Thoracic aorta (tissue), 2 donors: ENCODE measurements around the gene AMOTL1. TPM values are rescaled to one million over a fixed set of nuclear protein-coding genes. Genes with fewer than 3 reads are reported as not detected.

Source experiments
- ATAC-seq: fragments of 150-250 bp; one replicate; pipeline ENCODE4 v1.8.0; 2017; ENCODE audit warnings: low read depth; ENCODE audit not compliant: insufficient number of reproducible peaks, low FRiP score
- DNase-seq: peaks from one replicate; pipeline ENCODE4 v3.0.0-alpha.2; 2020; ENCODE audit warnings: low spot score
- H3K27ac ChIP-seq, 2 donors: fragments of 200-600 bp; sonication (generic); 1 replicate in 1 of 2; 2 replicates in 1 of 2; pipeline ENCODE4 v1.5.1; 2016; ENCODE audit warnings: mild to moderate bottlenecking in 2 of 2, moderate library complexity in 2 of 2
- H3K27me3 ChIP-seq: fragments of 200-600 bp; sonication (generic); replicated peaks from 2 replicates; pipeline ENCODE4 v1.6.0; 2016; ENCODE audit warnings: mild to moderate bottlenecking; ENCODE audit not compliant: insufficient read depth
- H3K36me3 ChIP-seq: fragments of 200-600 bp; sonication (generic); one replicate; pipeline ENCODE4 v1.5.1; 2016
- H3K4me1 ChIP-seq, 2 donors: fragments of 200-600 bp; sonication (generic); 1 replicate in 1 of 2; 2 replicates in 1 of 2; pipeline versions ENCODE4 v1.5.1 to v1.6.0; 2016; ENCODE audit warnings: low read depth in 2 of 2, mild to moderate bottlenecking in 1 of 2; ENCODE audit not compliant: control insufficient read depth in 1 of 2
- H3K4me3 ChIP-seq: fragments of 200-600 bp; sonication (generic); 2 replicates; pipeline ENCODE4 v1.5.1; 2016; ENCODE audit warnings: mild to moderate bottlenecking
- H3K9me3 ChIP-seq: fragments of 200-600 bp; sonication (generic); 2 replicates; pipeline ENCODE4 v1.5.1; 2016
- total RNA-seq, 2 donors: library from RNA; depleted of rRNA; stranded (reverse); fragments of >200 nt; gene quantifications; one replicate each; pipeline versions ENCODE4 v1.1.0 to v1.2.3, GENCODE V29; 2016
- TF ChIP-seq, protein P1 (sequence below): fragments of 200-600 bp; sonication (generic); IDR thresholded peaks from one replicate; pipeline ENCODE4 v1.5.1; 2019; ENCODE audit warnings: antibody characterized with exemption

AMOTL1 gene
- total RNA-seq, 2 donors from 2014 or later = 64.2 to 89.5 TPM

DNA sequence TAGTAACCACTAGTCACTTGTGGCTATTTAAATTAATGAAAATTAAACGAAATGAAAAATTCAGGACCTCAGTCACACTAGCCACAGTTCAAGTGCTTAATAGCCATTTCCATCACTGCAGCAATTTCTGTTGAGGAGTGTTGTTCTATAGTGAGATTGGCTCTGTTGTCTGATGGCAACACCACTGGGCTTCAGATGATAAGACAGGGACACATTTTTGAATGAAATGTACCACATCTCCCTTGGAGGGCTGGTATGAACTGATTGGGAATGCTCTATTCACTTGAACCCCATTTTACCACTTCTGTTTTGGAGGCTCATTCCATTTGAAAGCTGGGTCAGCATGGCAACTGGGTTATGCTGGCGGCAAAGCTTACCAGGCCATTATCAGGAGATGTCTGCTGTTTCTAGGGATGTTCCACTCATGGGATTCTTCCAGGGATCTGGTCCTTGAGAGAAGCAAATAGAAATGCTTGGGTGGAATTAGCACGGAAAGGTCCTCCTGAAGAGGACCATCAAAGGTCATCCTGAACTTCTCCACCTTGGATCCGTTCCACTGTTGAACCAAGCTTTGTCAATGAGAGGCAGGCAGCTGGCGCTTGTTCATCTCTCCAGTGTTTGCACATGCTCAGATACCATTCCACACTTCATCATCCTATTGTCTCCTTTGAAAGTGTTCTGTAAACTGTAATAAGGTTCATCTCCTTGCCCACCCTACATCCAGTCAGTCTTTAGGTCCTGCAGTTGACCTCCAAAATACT is 7.6 kb downstream of the AMOTL1 start:
- Histone ChIP-seq H3K4me1 (peaks cover 22 to 77% of the 10 kb centered on the region in 2 donors), H3K4me3 (no peak overlapping the region), H3K27me3 (no peaks in the 10 kb centered on the region), H3K36me3 (no peaks in the 10 kb centered on the region), H3K27ac (no peak overlapping the region), H3K9me3 (no peaks in the 10 kb centered on the region)
- DNase-seq (no peak), ATAC-seq (no peak)
- TF ChIP-seq, protein P1, sequence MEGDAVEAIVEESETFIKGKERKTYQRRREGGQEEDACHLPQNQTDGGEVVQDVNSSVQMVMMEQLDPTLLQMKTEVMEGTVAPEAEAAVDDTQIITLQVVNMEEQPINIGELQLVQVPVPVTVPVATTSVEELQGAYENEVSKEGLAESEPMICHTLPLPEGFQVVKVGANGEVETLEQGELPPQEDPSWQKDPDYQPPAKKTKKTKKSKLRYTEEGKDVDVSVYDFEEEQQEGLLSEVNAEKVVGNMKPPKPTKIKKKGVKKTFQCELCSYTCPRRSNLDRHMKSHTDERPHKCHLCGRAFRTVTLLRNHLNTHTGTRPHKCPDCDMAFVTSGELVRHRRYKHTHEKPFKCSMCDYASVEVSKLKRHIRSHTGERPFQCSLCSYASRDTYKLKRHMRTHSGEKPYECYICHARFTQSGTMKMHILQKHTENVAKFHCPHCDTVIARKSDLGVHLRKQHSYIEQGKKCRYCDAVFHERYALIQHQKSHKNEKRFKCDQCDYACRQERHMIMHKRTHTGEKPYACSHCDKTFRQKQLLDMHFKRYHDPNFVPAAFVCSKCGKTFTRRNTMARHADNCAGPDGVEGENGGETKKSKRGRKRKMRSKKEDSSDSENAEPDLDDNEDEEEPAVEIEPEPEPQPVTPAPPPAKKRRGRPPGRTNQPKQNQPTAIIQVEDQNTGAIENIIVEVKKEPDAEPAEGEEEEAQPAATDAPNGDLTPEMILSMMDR = no peak

DNA sequence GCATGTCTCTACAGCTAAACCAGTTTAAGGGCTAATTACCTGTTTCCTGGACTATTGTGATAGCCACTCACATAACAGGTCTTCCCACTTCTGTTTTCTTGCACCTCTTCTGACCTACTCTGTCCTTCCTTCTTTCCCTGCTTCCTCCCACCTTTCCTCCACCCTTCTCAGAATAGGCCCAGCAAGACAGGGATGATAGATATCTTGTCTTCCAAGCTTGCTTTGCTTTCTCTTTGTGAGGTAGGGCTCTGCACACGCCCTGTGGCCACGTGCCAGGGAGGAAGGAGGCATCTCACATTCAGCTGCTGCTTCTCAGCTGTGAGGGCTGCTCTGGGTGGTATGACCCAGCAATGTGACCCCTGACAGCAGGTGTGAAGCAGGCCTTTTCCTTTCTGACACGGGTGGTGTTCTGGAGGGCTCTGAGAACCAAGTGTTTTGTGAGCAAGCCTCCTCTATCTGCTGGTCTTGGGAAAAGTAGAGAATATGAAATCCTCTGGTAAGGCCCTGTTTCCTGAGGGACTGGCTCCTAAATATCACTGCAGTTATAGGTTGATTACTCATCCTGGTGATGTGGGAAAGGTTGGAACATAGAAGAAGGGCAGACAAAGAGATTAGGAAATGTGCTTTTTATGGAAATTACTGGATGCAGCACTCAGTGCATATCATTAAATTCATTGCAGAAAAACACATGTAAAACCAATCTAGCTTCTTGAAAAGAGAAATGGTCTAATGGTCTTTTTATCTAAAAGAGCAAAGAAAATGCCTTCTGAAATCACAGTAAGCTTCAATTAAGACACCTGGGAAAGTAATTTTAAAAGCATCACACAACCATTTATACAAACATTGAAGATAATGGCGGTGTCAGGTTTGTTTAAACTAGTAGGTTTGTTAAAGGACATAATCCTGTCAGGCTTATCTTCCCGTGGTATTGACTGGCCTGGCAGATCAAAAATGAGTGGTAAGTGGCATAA is 8.5 kb downstream of the AMOTL1 start:
- H3K27me3 ChIP-seq = no peaks in the 10 kb centered on the region
- no peak overlapping the region for H3K4me3 ChIP-seq
- ATAC-seq = no peak
- no peak for DNase-seq
- TF ChIP-seq, protein P1 = no peak
- peak overlapping the region in 1 of 2 donors; percentile 5 for H3K27ac ChIP-seq
- peaks cover 24 to 77% of the 10 kb centered on the region in 2 donors for H3K4me1 ChIP-seq
- no peaks in the 10 kb centered on the region for H3K36me3 ChIP-seq
- H3K9me3 ChIP-seq = no peaks in the 10 kb centered on the region

DNA sequence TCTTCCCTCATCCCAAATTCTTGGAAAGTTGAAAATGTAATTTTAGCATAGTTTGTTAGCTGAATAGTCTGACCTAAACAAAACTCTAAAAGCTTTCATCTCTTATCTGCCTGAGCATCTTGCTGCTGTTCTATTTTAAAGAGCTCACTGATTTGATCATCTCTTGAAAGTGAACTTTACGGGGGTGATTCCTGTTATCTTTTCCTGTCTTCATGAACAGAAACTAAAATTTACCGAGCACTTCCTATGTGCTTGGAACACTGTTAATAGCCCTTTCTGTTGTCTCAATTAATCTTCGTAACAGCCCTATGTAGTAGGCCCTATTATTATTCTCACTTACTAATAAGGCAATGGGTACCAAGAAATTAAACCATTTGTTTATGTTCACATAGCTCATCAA is 12.3 kb downstream of the AMOTL1 start:
- DNase-seq (no peak), ATAC-seq (no peak)
- Histone ChIP-seq H3K36me3 (no peaks in the 10 kb centered on the region), H3K4me1 (peaks cover 34 to 88% of the 10 kb centered on the region in 2 donors), H3K4me3 (peak overlapping the region; percentile 51), H3K27me3 (no peaks in the 10 kb centered on the region), H3K9me3 (no peaks in the 10 kb centered on the region), H3K27ac (no peak overlapping the region)
- TF ChIP-seq, protein P1 = no peak

DNA sequence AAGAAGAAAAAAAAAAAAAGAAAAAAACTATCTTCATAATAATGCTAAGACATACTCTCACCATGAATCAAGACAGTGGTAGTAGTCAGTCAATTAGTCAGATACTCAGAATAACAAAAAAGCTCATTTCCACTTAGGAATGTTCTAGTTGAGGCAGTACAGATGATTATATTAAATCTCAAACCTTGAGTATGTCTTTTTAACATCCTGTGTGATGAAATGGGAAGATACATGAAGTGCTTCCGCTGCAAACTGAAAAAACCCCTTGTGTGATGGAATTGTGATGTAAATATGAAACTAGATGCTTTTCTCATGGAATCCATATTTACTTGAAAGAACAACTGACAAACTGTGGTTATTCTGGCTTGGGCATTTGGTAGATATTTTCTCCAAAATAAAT is 13.7 kb downstream of the AMOTL1 start:
- DNase-seq (no peak), ATAC-seq (no peak)
- H3K4me1 ChIP-seq = peaks cover 30 to 86% of the 10 kb centered on the region in 2 donors
- H3K27me3 ChIP-seq = no peaks in the 10 kb centered on the region
- H3K36me3 ChIP-seq = no peaks in the 10 kb centered on the region
- no peak overlapping the region for H3K4me3 ChIP-seq
- TF ChIP-seq, protein P1 = no peak
- no peaks in the 10 kb centered on the region for H3K9me3 ChIP-seq
- H3K27ac ChIP-seq = no peak overlapping the region

DNA sequence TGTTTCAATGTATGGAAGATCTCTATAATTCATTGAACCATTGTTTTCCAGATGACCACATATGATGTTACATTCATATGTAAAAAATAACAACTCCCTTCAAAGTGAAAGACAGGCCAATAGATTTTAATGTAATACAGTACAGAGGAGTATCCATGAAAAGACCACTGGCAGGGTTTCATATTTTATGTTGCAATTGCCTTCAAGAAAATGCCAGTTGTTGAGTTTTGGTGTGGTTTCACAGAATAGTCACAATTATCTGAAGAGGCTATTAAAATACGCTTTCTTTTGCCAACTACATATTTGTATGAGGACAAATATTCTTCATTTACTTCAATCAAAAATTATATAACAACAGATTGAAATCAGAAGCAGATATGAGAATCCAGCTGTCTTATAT is 14.3 kb downstream of the AMOTL1 start:
- TF ChIP-seq, protein P1 = no peak
- Histone ChIP-seq H3K9me3 (no peaks in the 10 kb centered on the region), H3K4me3 (no peak overlapping the region), H3K27me3 (no peaks in the 10 kb centered on the region), H3K4me1 (peaks cover 31 to 85% of the 10 kb centered on the region in 2 donors), H3K36me3 (no peaks in the 10 kb centered on the region), H3K27ac (no peak overlapping the region)
- DNase-seq (no peak), ATAC-seq (no peak)
